Measurements from ENCODE around the gene CEMIP2.

Gene CEMIP2

DNA sequence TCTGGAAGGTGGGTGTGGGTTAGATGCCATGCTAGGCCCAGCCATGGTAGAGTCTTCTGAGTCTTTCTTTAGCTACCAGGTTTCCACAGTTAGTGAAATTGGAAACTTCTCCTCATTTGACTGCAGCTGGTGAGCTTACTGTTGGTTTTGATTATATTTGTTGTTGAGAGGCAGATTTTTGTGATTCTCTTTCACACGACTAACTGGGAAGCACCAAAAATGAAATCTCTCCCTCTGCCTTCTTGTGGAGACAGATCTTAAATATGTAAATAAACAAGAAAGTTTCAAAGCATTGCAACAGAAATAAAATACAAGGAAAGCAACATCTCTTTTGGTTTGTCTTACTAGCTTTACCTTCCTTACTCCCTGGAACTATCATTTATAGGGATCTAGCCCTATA is 122.2 kb downstream of the CEMIP2 start:
- no peak for DNase-seq (ENCODE audit: low spot score)

DNA sequence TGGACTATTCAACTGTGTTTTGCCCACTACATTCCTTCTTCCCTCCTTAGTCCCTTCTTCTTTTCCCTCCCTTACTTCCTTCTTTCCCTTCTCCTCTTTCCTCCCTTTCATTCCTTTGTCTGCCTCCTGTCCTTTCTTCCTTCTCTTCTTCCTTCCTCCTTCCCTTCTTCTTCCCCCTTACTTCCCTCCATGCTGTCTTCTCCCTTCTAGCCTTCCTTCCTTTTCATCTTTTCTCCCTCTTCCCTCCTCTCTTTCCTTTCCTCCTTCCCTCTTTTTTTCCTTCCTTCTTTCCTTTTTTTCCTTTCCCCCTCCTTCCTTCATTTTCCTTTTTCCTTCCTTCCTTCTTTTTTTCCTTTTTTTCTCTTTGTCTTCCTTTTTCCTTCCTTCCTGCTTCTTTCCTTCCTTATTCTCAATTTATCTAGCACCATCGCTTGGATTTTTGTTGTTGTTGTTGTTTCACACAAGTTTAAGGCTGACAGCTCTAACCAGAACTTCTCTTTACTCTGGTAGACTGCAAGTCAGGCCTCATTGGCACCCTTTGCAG is 123.4 kb downstream of the CEMIP2 start:
- DNase-seq (ENCODE audit: low spot score) = no peak

DNA sequence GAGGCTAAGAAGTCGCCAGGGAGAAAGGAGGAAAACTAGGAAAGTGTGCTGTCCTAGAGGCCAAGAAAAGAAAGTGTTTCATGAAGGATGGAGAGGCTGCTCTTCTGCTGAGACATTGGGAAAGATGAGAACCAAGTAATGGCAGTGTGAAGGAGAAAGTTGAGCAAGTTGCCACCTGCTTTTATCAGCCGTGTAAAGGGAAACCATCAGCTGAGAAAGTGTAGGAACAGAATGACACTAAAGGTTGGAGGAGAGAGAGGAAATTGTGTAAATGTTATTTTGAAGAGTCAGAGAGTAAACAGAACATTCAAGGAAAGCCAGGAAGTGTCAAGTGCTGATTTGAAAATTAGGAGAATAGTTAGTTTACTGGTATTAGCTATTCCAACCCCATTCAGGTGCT is 125.0 kb downstream of the CEMIP2 start:
- DNase-seq (ENCODE audit: low spot score) = no peak

DNA sequence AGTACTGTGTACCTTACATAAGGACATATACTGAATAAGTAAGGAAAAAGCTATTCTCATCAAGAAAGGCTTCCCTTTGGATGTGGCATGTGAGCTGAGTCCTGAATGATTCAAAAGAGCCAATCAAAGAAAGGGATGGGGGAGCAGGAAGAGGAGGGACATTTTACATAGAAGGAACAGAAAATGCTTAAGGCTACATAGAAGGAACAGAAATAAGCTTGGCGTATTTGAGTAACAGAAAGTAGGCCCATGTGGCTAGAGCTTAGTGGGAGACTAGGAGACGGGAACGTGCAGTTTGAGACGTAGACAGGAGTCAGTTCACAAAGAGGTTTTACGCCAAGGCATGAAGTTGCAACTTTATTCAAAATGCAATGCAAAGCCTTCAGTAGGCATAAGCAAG is 126.3 kb downstream of the CEMIP2 start:
- no peak for DNase-seq (ENCODE audit: low spot score)

DNA sequence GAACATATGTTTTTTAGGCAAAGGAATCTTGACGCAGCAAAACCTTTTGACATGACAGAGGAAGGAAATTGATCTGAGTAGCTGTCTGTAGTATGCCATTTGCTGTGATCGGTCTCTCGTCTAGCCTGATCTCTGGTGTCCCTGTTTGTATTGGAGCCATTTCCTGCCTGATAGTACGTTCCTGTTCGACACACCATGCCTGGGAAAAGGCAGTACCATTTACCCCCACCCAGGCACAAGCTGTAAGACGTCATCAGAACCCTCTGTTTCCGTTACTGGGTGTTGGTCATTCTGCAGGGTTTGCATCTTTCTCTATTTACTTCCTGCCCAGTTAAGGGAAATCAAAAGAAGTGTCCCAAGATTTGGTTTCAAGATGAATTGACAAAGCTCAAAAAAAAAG is 129.7 kb downstream of the CEMIP2 start:
- DNase-seq (ENCODE audit: low spot score) = no peak

DNA sequence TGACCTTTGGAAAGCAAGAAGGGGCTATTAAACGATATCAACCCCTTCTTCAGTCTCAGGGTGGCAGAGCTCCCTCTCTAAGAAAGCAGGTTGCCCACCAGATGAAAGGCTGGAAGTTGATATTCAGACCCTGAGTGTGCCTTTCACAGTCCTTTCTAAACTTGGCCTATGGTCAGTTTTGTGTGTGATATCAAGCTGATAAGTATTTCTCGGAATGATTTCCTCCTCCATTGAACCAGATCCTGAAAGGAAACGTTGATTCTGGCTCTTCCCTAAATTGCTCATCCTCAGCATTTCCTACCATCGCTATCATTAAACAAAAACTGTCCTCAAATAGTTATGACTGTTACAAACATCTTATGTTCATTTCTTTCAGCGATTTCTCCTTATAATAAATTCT is 130.4 kb downstream of the CEMIP2 start:
- DNase-seq (ENCODE audit: low spot score) = no peak

DNA sequence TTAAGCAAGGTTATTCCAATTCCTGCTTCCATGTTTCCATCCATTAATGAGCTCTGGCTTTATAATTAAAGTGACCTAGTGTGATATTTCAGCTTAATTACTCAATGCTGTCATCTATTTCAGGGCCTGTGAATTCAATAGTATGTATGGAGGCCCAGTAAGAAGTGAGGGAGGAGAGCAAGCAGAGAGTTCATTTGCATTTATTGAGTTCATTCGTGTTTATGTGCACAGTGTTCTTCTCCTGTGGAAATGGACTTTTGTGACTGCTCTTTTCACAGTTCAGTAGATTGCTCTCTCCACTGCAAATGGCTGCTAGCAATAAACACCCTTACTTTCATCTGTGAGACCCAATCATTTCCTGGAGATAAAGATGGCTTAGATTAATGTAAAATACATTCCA is 130.9 kb downstream of the CEMIP2 start:
- DNase-seq (ENCODE audit: low spot score) = no peak

DNA sequence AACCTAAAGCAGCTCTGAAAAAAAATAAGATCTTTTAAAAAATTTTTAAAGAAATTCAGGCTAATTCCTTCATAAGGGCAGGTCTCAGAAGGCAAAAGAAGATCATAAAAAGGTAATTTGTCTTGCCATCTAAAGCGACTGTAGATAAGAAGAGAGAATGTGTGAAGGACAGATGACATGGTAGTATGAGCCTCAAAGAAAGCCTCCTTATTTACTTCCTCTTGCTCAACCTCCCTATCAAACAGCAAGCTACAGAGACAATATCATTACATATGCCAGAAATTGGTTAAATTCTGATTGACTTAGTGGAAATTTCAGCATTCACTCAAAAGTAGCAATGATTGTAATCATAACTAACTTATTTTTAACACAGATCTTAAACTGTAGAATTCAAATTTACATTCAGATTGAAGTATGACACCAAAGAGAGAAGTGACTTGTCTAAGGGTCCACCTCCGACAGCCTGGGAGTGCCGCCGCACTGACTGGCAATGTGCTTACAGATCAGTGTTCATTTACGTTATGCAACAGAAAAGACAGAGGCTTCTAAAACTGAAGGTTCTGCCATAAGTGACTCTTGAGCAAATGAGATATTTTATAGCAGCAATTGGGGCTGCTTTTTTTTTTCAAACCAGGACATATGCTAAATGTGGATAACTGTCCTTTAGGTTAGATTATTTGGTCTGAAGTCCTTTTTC is 132.0 kb downstream of the CEMIP2 start:
- no peak for DNase-seq (ENCODE audit: low spot score)

DNA sequence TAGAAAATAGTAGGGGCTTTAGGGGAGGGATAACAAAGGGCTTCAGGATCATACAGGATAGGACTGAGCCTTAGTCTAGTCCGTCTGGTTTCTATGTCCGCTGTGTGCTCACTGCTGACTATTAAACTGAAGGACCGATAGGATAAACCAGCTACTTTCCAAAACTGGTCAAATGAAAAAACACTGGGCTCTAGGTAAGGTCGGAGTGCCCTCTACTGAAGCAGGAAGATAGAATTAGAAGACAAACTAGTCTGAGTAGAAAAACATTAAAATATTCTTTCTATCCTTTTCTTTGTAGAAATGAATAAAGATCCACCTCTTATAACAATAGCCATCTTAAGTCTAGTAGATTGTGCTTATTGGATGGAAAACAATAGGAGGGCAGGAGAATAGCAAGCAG is 133.6 kb downstream of the CEMIP2 start:
- DNase-seq (ENCODE audit: low spot score) = no peak

Measured in AG20443 (cell line).